ENCODE data around the gene RAB34. TPM values are rescaled to one million over a fixed set of nuclear protein-coding genes. Genes with fewer than 3 reads are reported as not detected.

Gene RAB34
- polyA plus RNA-seq, 2 of the 4 experiments (the other 2 are of a cell fraction), result 211 to 288 TPM

DNA sequence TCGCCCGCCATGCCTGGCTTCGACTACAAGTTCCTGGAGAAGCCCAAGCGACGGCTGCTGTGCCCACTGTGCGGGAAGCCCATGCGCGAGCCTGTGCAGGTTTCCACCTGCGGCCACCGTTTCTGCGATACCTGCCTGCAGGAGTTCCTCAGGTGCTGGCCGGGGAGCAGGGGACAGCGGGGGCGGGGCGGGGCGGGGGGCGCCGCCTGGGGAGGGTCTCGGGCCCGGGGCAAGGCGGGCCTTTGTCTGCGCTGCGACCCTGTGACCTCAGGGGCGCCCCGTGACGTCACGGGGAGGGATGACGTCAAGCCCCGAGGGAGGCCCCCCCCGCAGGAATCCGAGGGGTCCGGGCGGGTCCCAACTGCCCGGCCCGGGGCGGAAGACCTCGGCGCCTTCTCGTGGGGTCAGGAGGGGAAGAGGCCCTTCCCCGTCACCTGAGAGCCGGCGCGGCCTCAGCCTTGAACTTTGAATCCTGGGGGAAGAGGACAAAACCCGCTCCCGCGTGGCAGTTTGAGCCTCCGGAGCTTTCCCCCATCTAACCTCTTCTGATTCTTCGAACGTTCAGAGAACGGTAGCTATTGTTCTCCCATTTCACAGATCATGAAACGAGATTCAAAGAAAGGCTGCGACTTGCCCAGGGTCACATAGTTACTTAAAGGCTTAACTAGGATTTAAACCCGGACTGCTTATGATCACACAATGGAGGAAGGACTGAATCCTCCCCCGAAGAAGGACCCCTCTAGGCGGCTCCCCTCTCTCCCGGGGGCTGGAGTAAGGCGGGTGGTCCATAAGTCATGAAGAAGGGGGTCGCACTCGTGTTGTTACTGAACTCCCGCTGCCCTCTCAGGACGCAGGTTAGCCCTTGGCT is 26.7 kb upstream of the RAB34 start:
- peaks cover 53% of the 10 kb centered on the region for H3K4me1 ChIP-seq
- peak overlapping the region; percentile 98 to 99 for H3K27ac ChIP-seq
- H3K9me3 ChIP-seq, result peaks cover 9% of the 10 kb centered on the region
- peak; percentile 58 to 81 for DNase-seq (ENCODE audit: low read depth in 1 of 2, low spot score in 1 of 2)
- no peak for FAIRE-seq
- peak overlapping the region; percentile 96 for H3K4me2 ChIP-seq
- ATAC-seq, result peak in 1 of 2 experiments; percentile 7; a peak in 1 of 6 replicates
- CTCF ChIA-PET, result interaction anchor here (0.8 to 22.6 kb wide), 11 partner anchors 9 to 210 kb away, joined by 3 to 977 read pairs (median 4); partner anchors contain the start of genes DHRS13, NEK8, RPL23A and TLCD1
- POLR2A ChIA-PET, result interaction anchor here (0.6 to 12.2 kb wide), 10 partner anchors 8 to 208 kb away, joined by 3 to 369 read pairs (median 5); partner anchors contain the start of genes BLTP2, NEK8, PHF12 and RPL23A
- 1% methylated on average over 31 of the region's 61 CpGs for WGBS (ENCODE audit: missing lambda C conversion rate)
- peak overlapping the region; percentile 93 for H3K4me3 ChIP-seq
- TF ChIP-seq JUNB (IDR thresholded peaks at IDR 0.05), result no peak
- TF ChIP-seq MAZ (IDR thresholded peaks at IDR 0.05; ENCODE audit: borderline replicate concordance, low read depth, low read length), result peak; percentile 100
- TF ChIP-seq TP53 (CRISPR knock-in tag; IDR thresholded peaks at IDR 0.05), result no peak
- TF ChIP-seq CHD2 (IDR thresholded peaks at IDR 0.05; ENCODE audit: low read length, partially characterized antibody), result no peak
- TF ChIP-seq, protein P1, sequence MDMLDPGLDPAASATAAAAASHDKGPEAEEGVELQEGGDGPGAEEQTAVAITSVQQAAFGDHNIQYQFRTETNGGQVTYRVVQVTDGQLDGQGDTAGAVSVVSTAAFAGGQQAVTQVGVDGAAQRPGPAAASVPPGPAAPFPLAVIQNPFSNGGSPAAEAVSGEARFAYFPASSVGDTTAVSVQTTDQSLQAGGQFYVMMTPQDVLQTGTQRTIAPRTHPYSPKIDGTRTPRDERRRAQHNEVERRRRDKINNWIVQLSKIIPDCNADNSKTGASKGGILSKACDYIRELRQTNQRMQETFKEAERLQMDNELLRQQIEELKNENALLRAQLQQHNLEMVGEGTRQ (IDR thresholded peaks at IDR 0.05), result no peak
- TF ChIP-seq JUN (IDR thresholded peaks at IDR 0.05), result peak; percentile 20 to 88; a peak in 4 of 5 replicates
- no peak for TF ChIP-seq HEYL (CRISPR knock-in tag; IDR thresholded peaks at IDR 0.05)
- TF ChIP-seq SMC3 (IDR thresholded peaks at IDR 0.05), result no peak
- TF ChIP-seq NR3C1 (IDR thresholded peaks at IDR 0.05), result no peak
- TF ChIP-seq TFCP2L1 (CRISPR knock-in tag; IDR thresholded peaks at IDR 0.05), result no peak
- TF ChIP-seq ZSCAN20 (CRISPR knock-in tag; IDR thresholded peaks at IDR 0.05), result no peak
- TF ChIP-seq CHD4 (IDR thresholded peaks at IDR 0.05; ENCODE audit: borderline replicate concordance), result no peak
- TF ChIP-seq FOXS1 (CRISPR knock-in tag; IDR thresholded peaks at IDR 0.05), result no peak
- TF ChIP-seq HOXB5 (CRISPR knock-in tag; IDR thresholded peaks at IDR 0.05), result no peak
- TF ChIP-seq MYC (IDR thresholded peaks at IDR 0.05; ENCODE audit: borderline replicate concordance, low read length), result no peak
- TF ChIP-seq, protein P2, sequence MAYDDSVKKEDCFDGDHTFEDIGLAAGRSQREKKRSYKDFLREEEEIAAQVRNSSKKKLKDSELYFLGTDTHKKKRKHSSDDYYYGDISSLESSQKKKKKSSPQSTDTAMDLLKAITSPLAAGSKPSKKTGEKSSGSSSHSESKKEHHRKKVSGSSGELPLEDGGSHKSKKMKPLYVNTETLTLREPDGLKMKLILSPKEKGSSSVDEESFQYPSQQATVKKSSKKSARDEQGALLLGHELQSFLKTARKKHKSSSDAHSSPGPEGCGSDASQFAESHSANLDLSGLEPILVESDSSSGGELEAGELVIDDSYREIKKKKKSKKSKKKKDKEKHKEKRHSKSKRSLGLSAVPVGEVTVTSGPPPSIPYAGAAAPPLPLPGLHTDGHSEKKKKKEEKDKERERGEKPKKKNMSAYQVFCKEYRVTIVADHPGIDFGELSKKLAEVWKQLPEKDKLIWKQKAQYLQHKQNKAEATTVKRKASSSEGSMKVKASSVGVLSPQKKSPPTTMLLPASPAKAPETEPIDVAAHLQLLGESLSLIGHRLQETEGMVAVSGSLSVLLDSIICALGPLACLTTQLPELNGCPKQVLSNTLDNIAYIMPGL (CRISPR knock-in tag; IDR thresholded peaks at IDR 0.05; ENCODE audit: borderline replicate concordance), result no peak
- TF ChIP-seq HOXA7 (CRISPR knock-in tag; IDR thresholded peaks at IDR 0.05), result peak; percentile 65; the same call in 1 of the 2 replicates
- peak; percentile 52; the same call in 1 of the 2 replicates for TF ChIP-seq EHF (CRISPR knock-in tag; IDR thresholded peaks at IDR 0.05)
- no peak for TF ChIP-seq ZC3H11A (IDR thresholded peaks at IDR 0.05)
- no peak for TF ChIP-seq ZNF302 (CRISPR knock-in tag; IDR thresholded peaks at IDR 0.05)
- TF ChIP-seq RAD21 (conservative IDR thresholded peaks at IDR 0.05 in 1 of 2, IDR thresholded peaks at IDR 0.05 in 1 of 2), result no peak; a peak in 2 of 5 replicates
- TF ChIP-seq, protein P3, sequence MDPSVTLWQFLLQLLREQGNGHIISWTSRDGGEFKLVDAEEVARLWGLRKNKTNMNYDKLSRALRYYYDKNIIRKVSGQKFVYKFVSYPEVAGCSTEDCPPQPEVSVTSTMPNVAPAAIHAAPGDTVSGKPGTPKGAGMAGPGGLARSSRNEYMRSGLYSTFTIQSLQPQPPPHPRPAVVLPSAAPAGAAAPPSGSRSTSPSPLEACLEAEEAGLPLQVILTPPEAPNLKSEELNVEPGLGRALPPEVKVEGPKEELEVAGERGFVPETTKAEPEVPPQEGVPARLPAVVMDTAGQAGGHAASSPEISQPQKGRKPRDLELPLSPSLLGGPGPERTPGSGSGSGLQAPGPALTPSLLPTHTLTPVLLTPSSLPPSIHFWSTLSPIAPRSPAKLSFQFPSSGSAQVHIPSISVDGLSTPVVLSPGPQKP (IDR thresholded peaks at IDR 0.05; ENCODE audit: low read depth, low read length), result no peak
- no peak for TF ChIP-seq ZFP36 (IDR thresholded peaks at IDR 0.05; ENCODE audit: borderline replicate concordance, partially characterized antibody)
- TF ChIP-seq NPAS2 (CRISPR knock-in tag; IDR thresholded peaks at IDR 0.05; ENCODE audit: borderline replicate concordance), result no peak
- no peak for TF ChIP-seq SREBF2 (IDR thresholded peaks at IDR 0.05)
- TF ChIP-seq, protein P4, sequence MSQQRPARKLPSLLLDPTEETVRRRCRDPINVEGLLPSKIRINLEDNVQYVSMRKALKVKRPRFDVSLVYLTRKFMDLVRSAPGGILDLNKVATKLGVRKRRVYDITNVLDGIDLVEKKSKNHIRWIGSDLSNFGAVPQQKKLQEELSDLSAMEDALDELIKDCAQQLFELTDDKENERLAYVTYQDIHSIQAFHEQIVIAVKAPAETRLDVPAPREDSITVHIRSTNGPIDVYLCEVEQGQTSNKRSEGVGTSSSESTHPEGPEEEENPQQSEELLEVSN (IDR thresholded peaks at IDR 0.05; ENCODE audit: borderline replicate concordance, low read depth), result 0 out of 2 replicates have a peak, but pooled peaks have one; percentile 29
- no peak for TF ChIP-seq EHMT2 (IDR thresholded peaks at IDR 0.05; ENCODE audit: low read depth)
- TF ChIP-seq HOXB13 (CRISPR knock-in tag; IDR thresholded peaks at IDR 0.05; ENCODE audit: low read depth), result no peak
- TF ChIP-seq GATA3 (IDR thresholded peaks at IDR 0.05; ENCODE audit: borderline replicate concordance), result no peak
- no peak for TF ChIP-seq POLR2AphosphoS2 (conservative IDR thresholded peaks at IDR 0.05; ENCODE audit: low read length)
- TF ChIP-seq FOSL2 (IDR thresholded peaks at IDR 0.05), result no peak
- peak; percentile 63 for TF ChIP-seq FOSL2 (CRISPR knock-in tag; IDR thresholded peaks at IDR 0.05)
- peak; percentile 94 for TF ChIP-seq PHF8 (IDR thresholded peaks at IDR 0.05; ENCODE audit: borderline replicate concordance, low read depth)
- peak; percentile 71; the same call in 1 of the 2 replicates for TF ChIP-seq KDM1A (IDR thresholded peaks at IDR 0.05; ENCODE audit: low read depth)
- TF ChIP-seq, protein P5, sequence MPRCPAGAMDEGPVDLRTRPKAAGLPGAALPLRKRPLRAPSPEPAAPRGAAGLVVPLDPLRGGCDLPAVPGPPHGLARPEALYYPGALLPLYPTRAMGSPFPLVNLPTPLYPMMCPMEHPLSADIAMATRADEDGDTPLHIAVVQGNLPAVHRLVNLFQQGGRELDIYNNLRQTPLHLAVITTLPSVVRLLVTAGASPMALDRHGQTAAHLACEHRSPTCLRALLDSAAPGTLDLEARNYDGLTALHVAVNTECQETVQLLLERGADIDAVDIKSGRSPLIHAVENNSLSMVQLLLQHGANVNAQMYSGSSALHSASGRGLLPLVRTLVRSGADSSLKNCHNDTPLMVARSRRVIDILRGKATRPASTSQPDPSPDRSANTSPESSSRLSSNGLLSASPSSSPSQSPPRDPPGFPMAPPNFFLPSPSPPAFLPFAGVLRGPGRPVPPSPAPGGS (IDR thresholded peaks at IDR 0.05), result no peak
- TF ChIP-seq RCOR1 (IDR thresholded peaks at IDR 0.05; ENCODE audit: low read depth, low read length), result no peak

Data from A549 (cell line).